H1 (cell line): Measurements from ENCODE around the gene RARB. TPM values are rescaled to one million over a fixed set of nuclear protein-coding genes. Genes with fewer than 3 reads are reported as not detected.

Experiments
- CTCF ChIP-seq, 3 experiments: IDR thresholded peaks; 1 replicate in 2 of 3; 2 replicates in 1 of 3; pipeline versions ENCODE4 v1.5.1 to v1.6.1; 2011; ENCODE audit warnings: low read length in 3 of 3, mild to moderate bottlenecking in 3 of 3, inconsistent platforms in 2 of 3, low read depth in 1 of 3, moderate library complexity in 1 of 3; ENCODE audit not compliant: insufficient read depth in 1 of 3; ENCODE audit errors: control extremely low read depth in 1 of 3
- E2F6 ChIP-seq: IDR thresholded peaks from 2 replicates; pipeline ENCODE4 v1.6.1; 2012; ENCODE audit warnings: inconsistent platforms
- EP300 ChIP-seq, 2 experiments: IDR thresholded peaks; 1 replicate in 1 of 2; 2 replicates in 1 of 2; pipeline ENCODE4 v1.6.1; 2011 to 2012; ENCODE audit warnings: low read depth in 2 of 2, low read length in 2 of 2, mild to moderate bottlenecking in 2 of 2, borderline replicate concordance in 1 of 2, inconsistent platforms in 1 of 2, moderate library complexity in 1 of 2
- HDAC2 ChIP-seq, 2 experiments: fragments of 300-600 bp in 1 of 2; sonication (generic) in 1 of 2; IDR thresholded peaks; 2 replicates each; pipeline ENCODE4 v1.6.1; 2011 to 2012; ENCODE audit warnings: low read depth in 2 of 2, low read length in 2 of 2, mild to moderate bottlenecking in 2 of 2, moderate library complexity in 2 of 2, borderline replicate concordance in 1 of 2, inconsistent platforms in 1 of 2
- KDM5A ChIP-seq: fragments of 200-600 bp; IDR thresholded peaks from 2 replicates; pipeline ENCODE4 v1.7.1; 2012; ENCODE audit warnings: mild to moderate bottlenecking, low read length, inconsistent platforms, mixed read lengths
- NANOG ChIP-seq: IDR thresholded peaks from 2 replicates; pipeline ENCODE4 v1.6.1; 2011; ENCODE audit warnings: low read length, low read depth, mild to moderate bottlenecking, inconsistent platforms; ENCODE audit not compliant: insufficient read depth, poor library complexity, severe bottlenecking
- RBBP5 ChIP-seq: IDR thresholded peaks from 2 replicates; pipeline ENCODE4 v1.7.1; 2012; ENCODE audit warnings: low read depth, mild to moderate bottlenecking, inconsistent platforms, low read length, moderate library complexity, borderline replicate concordance
- polyA plus RNA-seq, 7 experiments: library from polyadenylated mRNA; depleted of rRNA in 3 of 7; stranded (reverse) in 5 of 7; unstranded in 2 of 7; fragments of >200 nt in 5 of 7; fragments of 200-250 nt in 2 of 7; gene quantifications; 1 replicate in 5 of 7; 2 replicates in 1 of 7; 4 replicates in 1 of 7; pipeline versions ENCODE4 v1.2.1 to v1.2.3, GENCODE V29; 2011 to 2013; ENCODE audit warnings: missing spikeins in 2 of 7, mixed read lengths in 2 of 7
- total RNA-seq: library from RNA; stranded (reverse); fragmentation: NEBNext Ultra II Directional; extraction: Animal tissue kit (Norgen Biotek cat#: 25700); gene quantifications from 2 replicates; pipeline ENCODE4 v1.2.1, GENCODE V29; 2021

Gene RARB
- total and polyA plus RNA-seq, 2 of the 8 experiments (the other 6 are each of a cell fraction or from before 2014, with no cell fraction given): 0.15 to 0.22 TPM

GRCh38 chr3:25429361-25430286, 1.6 kb downstream of the RARB start (continued):
- TF ChIP-seq NANOG: no peak
- TF ChIP-seq EP300 (IDR thresholded peaks at IDR 0.05; ENCODE audit: borderline replicate concordance in 1 of 2, low read depth in 2 of 2, low read length in 2 of 2): no peak
- no peak for TF ChIP-seq KDM5A
- no peak for TF ChIP-seq E2F6
- TF ChIP-seq HDAC2 (IDR thresholded peaks at IDR 0.05; ENCODE audit: borderline replicate concordance in 1 of 2, low read depth in 2 of 2, low read length in 2 of 2): no peak
- TF ChIP-seq CTCF (IDR thresholded peaks at IDR 0.05; ENCODE audit: control extremely low read depth in 1 of 3, insufficient read depth in 1 of 3, low read depth in 1 of 3, low read length in 3 of 3): no peak
- TF ChIP-seq RBBP5: no peak
